Neuronal stem cell (in vitro differentiated cells): Measurements from ENCODE around the gene SPDYE6. TPM values are rescaled to one million over a fixed set of nuclear protein-coding genes. Genes with fewer than 3 reads are reported as not detected.

ENCODE experiments used
- DNase-seq: peaks from one replicate; pipeline ENCODE4 v3.0.0-alpha.2; 2013; ENCODE audit warnings: low spot score
- H2AFZ ChIP-seq: one replicate; pipeline ENCODE4 v1.6.1; 2013; ENCODE audit warnings: mild to moderate bottlenecking, low read length, inconsistent platforms
- H2AK5ac ChIP-seq: 2 replicates; pipeline ENCODE4 v1.6.1; 2013; ENCODE audit warnings: low read depth, mild to moderate bottlenecking, inconsistent platforms, low read length, moderate library complexity, mixed read lengths
- H2BK120ac ChIP-seq: 2 replicates; pipeline ENCODE4 v1.6.1; 2013; ENCODE audit warnings: low read depth, mild to moderate bottlenecking, inconsistent platforms, low read length, moderate library complexity, mixed read lengths
- H2BK12ac ChIP-seq: one replicate; pipeline ENCODE4 v1.6.1; 2013; ENCODE audit warnings: low read length, inconsistent platforms
- H2BK15ac ChIP-seq: 2 replicates; pipeline ENCODE4 v1.6.1; 2013; ENCODE audit warnings: mild to moderate bottlenecking, low read length, inconsistent platforms, mixed read lengths
- H2BK5ac ChIP-seq: one replicate; pipeline ENCODE4 v1.6.1; 2013; ENCODE audit warnings: inconsistent platforms, mild to moderate bottlenecking, low read length, moderate library complexity
- H3K14ac ChIP-seq: one replicate; pipeline ENCODE4 v1.6.1; 2013; ENCODE audit warnings: low read length, inconsistent platforms
- H3K18ac ChIP-seq: 2 replicates; pipeline ENCODE4 v1.6.1; 2013; ENCODE audit warnings: low read length, inconsistent platforms
- H3K23ac ChIP-seq: 2 replicates; pipeline ENCODE4 v1.6.1; 2013; ENCODE audit warnings: low read depth, mild to moderate bottlenecking, mixed read lengths, low read length, inconsistent platforms; ENCODE audit not compliant: poor library complexity
- H3K27ac ChIP-seq: replicated peaks from 3 replicates; pipeline ENCODE4 v1.5.1; 2013; ENCODE audit warnings: low read length, inconsistent platforms
- H3K27me3 ChIP-seq, 3 experiments: 2 replicates each; pipeline ENCODE4 v1.6.1; 2013; ENCODE audit warnings: low read length in 3 of 3, mild to moderate bottlenecking in 2 of 3, inconsistent platforms in 1 of 3, low read depth in 1 of 3, mixed read lengths in 1 of 3, moderate library complexity in 1 of 3; ENCODE audit not compliant: control insufficient read depth in 3 of 3, insufficient read depth in 3 of 3
- H3K36me3 ChIP-seq, 2 donors: replicated peaks in 1 of 2; 2 replicates each; pipeline ENCODE4 v1.6.1; 2013; ENCODE audit warnings: low read length in 2 of 2; ENCODE audit not compliant: control insufficient read depth in 2 of 2, insufficient read depth in 2 of 2
- H3K4ac ChIP-seq: 2 replicates; pipeline ENCODE4 v1.6.1; 2013; ENCODE audit warnings: inconsistent platforms, mild to moderate bottlenecking, low read length, moderate library complexity
- H3K4me1 ChIP-seq, 2 donors: 1 replicate in 1 of 2; 2 replicates in 1 of 2; pipeline ENCODE4 v1.6.1; 2013; ENCODE audit warnings: low read length in 2 of 2, low read depth in 1 of 2; ENCODE audit not compliant: control insufficient read depth in 2 of 2, insufficient read depth in 1 of 2
- H3K4me2 ChIP-seq: one replicate; pipeline ENCODE4 v1.6.1; 2013; ENCODE audit warnings: mild to moderate bottlenecking, low read length, inconsistent platforms; ENCODE audit not compliant: insufficient read depth, poor library complexity, severe bottlenecking
- H3K4me3 ChIP-seq, 2 donors: 2 replicates each; pipeline ENCODE4 v1.5.1; 2013; ENCODE audit warnings: low read length in 2 of 2, mild to moderate bottlenecking in 2 of 2, inconsistent platforms in 1 of 2, moderate library complexity in 1 of 2
- H3K79me1 ChIP-seq: one replicate; pipeline ENCODE4 v1.6.1; 2013; ENCODE audit warnings: low read depth, mild to moderate bottlenecking, inconsistent platforms, low read length, moderate library complexity
- H3K9ac ChIP-seq: one replicate; pipeline ENCODE4 v1.6.1; 2013; ENCODE audit warnings: mild to moderate bottlenecking, low read depth, low read length, inconsistent platforms; ENCODE audit not compliant: poor library complexity
- H3K9me3 ChIP-seq, 2 donors: replicated peaks in 1 of 2; 2 replicates each; pipeline versions ENCODE3 to v1.6.1; 2013; ENCODE audit warnings: low read length in 2 of 2, mild to moderate bottlenecking in 2 of 2, inconsistent platforms in 1 of 2, low read depth in 1 of 2, mixed read lengths in 1 of 2, moderate library complexity in 1 of 2; ENCODE audit not compliant: control insufficient read depth in 2 of 2, insufficient read depth in 1 of 2
- H4K8ac ChIP-seq: one replicate; pipeline ENCODE4 v1.6.1; 2013; ENCODE audit warnings: low read depth, mild to moderate bottlenecking, inconsistent platforms, low read length, moderate library complexity
- H4K91ac ChIP-seq: one replicate; pipeline ENCODE4 v1.6.1; 2013; ENCODE audit warnings: low read length, low read depth, mild to moderate bottlenecking, inconsistent platforms; ENCODE audit not compliant: poor library complexity
- WGBS, 2 donors: extraction: QIAGEN DNeasy Blood & Tissue Kit; methylation state at CpG; one replicate each; pipeline ENCODE4 v1.1.7; 2013; ENCODE audit warnings: missing lambda C conversion rate in 2 of 2, mixed read lengths in 1 of 2; ENCODE audit not compliant: insufficient read length in 2 of 2, insufficient replicate concordance in 1 of 2; ENCODE audit errors: extremely low coverage in 2 of 2; 5-methylcytosine and 5-hydroxymethylcytosine counted together
- small RNA-seq: library from polyadenylated mRNA; stranded (forward); fragments of <200 nt; extraction: miRNeasy Mini kit (QIAGEN cat#:217004); gene quantifications from one replicate; pipeline ENCODE3, GENCODE V24; 2013; ENCODE audit not compliant: insufficient read depth

The SPDYE6 gene

GRCh38 chr7:102297487-102298218 lies 58.6 kb downstream of the SPDYE6 start:
- no CpG with 5 or more reads among the region's 10 CpGs for WGBS, 2 donors
- H3K14ac ChIP-seq = no peak overlapping the region
- no peak overlapping the region for H3K4me3 ChIP-seq
- no peak overlapping the region for H3K23ac ChIP-seq
- no peak overlapping the region for H2AFZ ChIP-seq
- no peaks in the 10 kb centered on the region for H3K9me3 ChIP-seq
- H2BK5ac ChIP-seq = no peak overlapping the region
- no peak overlapping the region for H2BK15ac ChIP-seq
- no peak overlapping the region for H3K4me2 ChIP-seq
- no peak for DNase-seq
- no peak overlapping the region for H2BK12ac ChIP-seq
- H3K4me1 ChIP-seq = peaks cover 6 to 16% of the 10 kb centered on the region in 2 donors
- peaks cover 0 to 10% of the 10 kb centered on the region in 2 donors for H3K36me3 ChIP-seq
- no peak overlapping the region for H2AK5ac ChIP-seq
- H4K8ac ChIP-seq = no peak overlapping the region
- H3K79me1 ChIP-seq = peaks cover 7% of the 10 kb centered on the region
- H3K4ac ChIP-seq = no peak overlapping the region
- H3K18ac ChIP-seq = no peak overlapping the region
- H4K91ac ChIP-seq = no peak overlapping the region
- no peaks in the 10 kb centered on the region for H3K27me3 ChIP-seq
- no peak overlapping the region for H3K9ac ChIP-seq
- no peak overlapping the region for H3K27ac ChIP-seq
- H2BK120ac ChIP-seq = no peak overlapping the region

GRCh38 chr7:102296514-102296913 lies 59.7 kb downstream of the SPDYE6 start:
- Histone ChIP-seq H3K79me1 (peaks cover 7% of the 10 kb centered on the region), H3K23ac (no peak overlapping the region), H4K8ac (no peak overlapping the region), H3K4me1 (peaks cover 6 to 16% of the 10 kb centered on the region in 2 donors), H4K91ac (no peak overlapping the region), H3K9ac (no peak overlapping the region), H3K14ac (no peak overlapping the region), H2AK5ac (no peak overlapping the region), H3K9me3 (no peaks in the 10 kb centered on the region), H3K27me3 (no peaks in the 10 kb centered on the region), H3K36me3 (peaks cover 0 to under 1% of the 10 kb centered on the region in 2 donors), H2BK5ac (no peak overlapping the region), H3K4ac (no peak overlapping the region), H3K18ac (no peak overlapping the region), H2BK120ac (no peak overlapping the region), H3K27ac (no peak overlapping the region), H2AFZ (no peak overlapping the region), H2BK12ac (no peak overlapping the region), H3K4me3 (no peak overlapping the region), H2BK15ac (no peak overlapping the region), H3K4me2 (no peak overlapping the region)
- no CpG with 5 or more reads among the region's 7 CpGs for WGBS, 2 donors
- DNase-seq = no peak

GRCh38 chr7:102296179-102296438 lies 60.1 kb downstream of the SPDYE6 start:
- Histone ChIP-seq H3K4me3 (no peak overlapping the region), H3K14ac (no peak overlapping the region), H2BK15ac (no peak overlapping the region), H3K18ac (no peak overlapping the region), H4K91ac (no peak overlapping the region), H3K79me1 (peaks cover 7% of the 10 kb centered on the region), H2BK120ac (no peak overlapping the region), H2AK5ac (no peak overlapping the region), H3K4me1 (peaks cover 6 to 15% of the 10 kb centered on the region in 2 donors), H3K4ac (no peak overlapping the region), H2AFZ (no peak overlapping the region), H3K27me3 (no peaks in the 10 kb centered on the region), H3K36me3 (no peaks in the 10 kb centered on the region), H3K27ac (no peak overlapping the region), H3K9me3 (no peaks in the 10 kb centered on the region), H2BK5ac (no peak overlapping the region), H3K9ac (no peak overlapping the region), H2BK12ac (no peak overlapping the region), H3K23ac (no peak overlapping the region), H4K8ac (no peak overlapping the region), H3K4me2 (no peak overlapping the region)
- no peak for DNase-seq
- no CpG with 5 or more reads among the region's 6 CpGs for WGBS, 2 donors

Small RNAs within 50 kb of the gene (small RNA-seq; reads per million reads assigned to genes)
- not detected for gene AC091390.4
- gene MIR548O = not detected
- not detected for gene RF00019
